ENCODE results near the gene ELOVL5. TPM values are rescaled to one million over a fixed set of nuclear protein-coding genes. Genes with fewer than 3 reads are reported as not detected.

Gene ELOVL5
- total RNA-seq, 1 donor from 2014 or later = 52.8 TPM

- Mint-ChIP-seq H3K4me1 (ENCODE audit: low read depth, unreplicated experiment) (peaks cover 22% of the 10 kb centered on the region), H3K27ac (ENCODE audit: unreplicated experiment) (peak overlapping the region; percentile 96), H3K27me3 (ENCODE audit: low read depth, unreplicated experiment) (peaks cover 5% of the 10 kb centered on the region), H3K4me3 (ENCODE audit: unreplicated experiment) (peak overlapping the region; percentile 86), H3K9me3 (ENCODE audit: unreplicated experiment) (no peaks in the 10 kb centered on the region), H3K36me3 (ENCODE audit: low read depth, unreplicated experiment) (no peaks in the 10 kb centered on the region)
- Histone ChIP-seq H3K4me1 (ENCODE audit: insufficient read depth, low read length) (peaks cover 27% of the 10 kb centered on the region), H3K36me3 (ENCODE audit: insufficient read depth, low read length) (no peaks in the 10 kb centered on the region), H3K4me2 (ENCODE audit: low read length) (peak overlapping the region; percentile 87), H4K20me1 (ENCODE audit: insufficient read depth, low read length) (no peaks in the 10 kb centered on the region), H3K79me2 (ENCODE audit: insufficient read depth, low read length) (no peaks in the 10 kb centered on the region), H3K27ac (ENCODE audit: low read depth, low read length) (peak overlapping the region; percentile 98), H3K27me3 (ENCODE audit: insufficient read depth, low read length) (no peaks in the 10 kb centered on the region), H3K9ac (ENCODE audit: low read length) (peak overlapping the region; percentile 90), H3K9me3 (ENCODE audit: insufficient read depth, low read depth, low read length) (no peaks in the 10 kb centered on the region), H2AFZ (ENCODE audit: low read depth, low read length) (peak overlapping the region; percentile 90), H3K4me3 (ENCODE audit: insufficient read depth, low read depth, low read length) (peak overlapping the region; percentile 53)
- DNase-seq (ENCODE audit: low read depth) (peak; percentile 92), FAIRE-seq (no peak)
- TF ChIP-seq EZH2 (IDR thresholded peaks at IDR 0.05; ENCODE audit: insufficient read depth, low read length) (no peak), CTCF (IDR thresholded peaks at IDR 0.05; ENCODE audit: insufficient read depth, low read depth, low read length) (no peak)
These were observed 10.5 kb upstream of the ELOVL5 start for GRCh38 chr6:53359095-53359842.

- Histone ChIP-seq H3K9me3 (ENCODE audit: insufficient read depth, low read depth, low read length) (no peaks in the 10 kb centered on the region), H3K4me2 (ENCODE audit: low read length) (peak overlapping the region; percentile 87), H3K79me2 (ENCODE audit: insufficient read depth, low read length) (no peaks in the 10 kb centered on the region), H3K9ac (ENCODE audit: low read length) (peak overlapping the region; percentile 90), H3K36me3 (ENCODE audit: insufficient read depth, low read length) (no peaks in the 10 kb centered on the region), H3K4me3 (ENCODE audit: insufficient read depth, low read depth, low read length) (peak overlapping the region; percentile 53), H4K20me1 (ENCODE audit: insufficient read depth, low read length) (no peaks in the 10 kb centered on the region), H3K4me1 (ENCODE audit: insufficient read depth, low read length) (peaks cover 27% of the 10 kb centered on the region), H3K27me3 (ENCODE audit: insufficient read depth, low read length) (no peaks in the 10 kb centered on the region), H2AFZ (ENCODE audit: low read depth, low read length) (peak overlapping the region; percentile 75), H3K27ac (ENCODE audit: low read depth, low read length) (peak overlapping the region; percentile 98)
- no peaks in the 10 kb centered on the region for H3K36me3 Mint-ChIP-seq (ENCODE audit: low read depth, unreplicated experiment)
- DNase-seq (ENCODE audit: low read depth) (no peak), FAIRE-seq (no peak)
- peak overlapping the region; percentile 84 for H3K4me3 Mint-ChIP-seq (ENCODE audit: unreplicated experiment)
- H3K27ac Mint-ChIP-seq (ENCODE audit: unreplicated experiment) = peak overlapping the region; percentile 96
- H3K4me1 Mint-ChIP-seq (ENCODE audit: low read depth, unreplicated experiment) = peaks cover 22% of the 10 kb centered on the region
- no peaks in the 10 kb centered on the region for H3K9me3 Mint-ChIP-seq (ENCODE audit: unreplicated experiment)
- TF ChIP-seq EZH2 (IDR thresholded peaks at IDR 0.05; ENCODE audit: insufficient read depth, low read length) = no peak
- H3K27me3 Mint-ChIP-seq (ENCODE audit: low read depth, unreplicated experiment) = peaks cover 9% of the 10 kb centered on the region
These were observed 9.8 kb upstream of the ELOVL5 start for GRCh38 chr6:53358440-53359094.

- no peaks in the 10 kb centered on the region for H3K9me3 Mint-ChIP-seq (ENCODE audit: unreplicated experiment)
- FAIRE-seq (no peak), DNase-seq (ENCODE audit: low read depth) (no peak)
- Histone ChIP-seq H3K27me3 (ENCODE audit: insufficient read depth, low read length) (no peaks in the 10 kb centered on the region), H3K79me2 (ENCODE audit: insufficient read depth, low read length) (no peaks in the 10 kb centered on the region), H3K27ac (ENCODE audit: low read depth, low read length) (no peak overlapping the region), H3K9me3 (ENCODE audit: insufficient read depth, low read depth, low read length) (no peaks in the 10 kb centered on the region), H3K4me1 (ENCODE audit: insufficient read depth, low read length) (peaks cover 27% of the 10 kb centered on the region), H3K36me3 (ENCODE audit: insufficient read depth, low read length) (no peaks in the 10 kb centered on the region), H3K4me2 (ENCODE audit: low read length) (no peak overlapping the region), H3K4me3 (ENCODE audit: insufficient read depth, low read depth, low read length) (no peak overlapping the region), H4K20me1 (ENCODE audit: insufficient read depth, low read length) (no peaks in the 10 kb centered on the region), H3K9ac (ENCODE audit: low read length) (no peak overlapping the region), H2AFZ (ENCODE audit: low read depth, low read length) (no peak overlapping the region)
- H3K36me3 Mint-ChIP-seq (ENCODE audit: low read depth, unreplicated experiment) = no peaks in the 10 kb centered on the region
- H3K4me3 Mint-ChIP-seq (ENCODE audit: unreplicated experiment) = no peak overlapping the region
- peaks cover 10% of the 10 kb centered on the region for H3K27me3 Mint-ChIP-seq (ENCODE audit: low read depth, unreplicated experiment)
- TF ChIP-seq CTCF (IDR thresholded peaks at IDR 0.05; ENCODE audit: insufficient read depth, low read depth, low read length) (no peak), EZH2 (IDR thresholded peaks at IDR 0.05; ENCODE audit: insufficient read depth, low read length) (no peak)
- H3K27ac Mint-ChIP-seq (ENCODE audit: unreplicated experiment) = no peak overlapping the region
- H3K4me1 Mint-ChIP-seq (ENCODE audit: low read depth, unreplicated experiment) = peaks cover 22% of the 10 kb centered on the region
These were observed 9.0 kb upstream of the ELOVL5 start for GRCh38 chr6:53357576-53358360.

All from astrocyte (in vitro differentiated cells and primary cell).